ENCODE results near the gene NCAM1.

Gene NCAM1

GRCh38 chr11:113172382-113172951, 211.2 kb downstream of the NCAM1 start:
- Histone ChIP-seq H3K4me1 (ENCODE audit: control insufficient read depth, low read depth, low read length) (peaks cover 4% of the 10 kb centered on the region), H3K23ac (ENCODE audit: low read length) (no peak overlapping the region), H3K27ac (ENCODE audit: low read depth, low read length) (no peak overlapping the region), H2BK5ac (ENCODE audit: low read length) (no peak overlapping the region), H3K79me1 (ENCODE audit: low read length) (no peaks in the 10 kb centered on the region), H3K79me2 (ENCODE audit: control insufficient read depth, insufficient read depth, low read length) (no peaks in the 10 kb centered on the region), H3K4ac (ENCODE audit: low read depth, low read length) (no peak overlapping the region), H3K36me3 (ENCODE audit: control insufficient read depth, insufficient read depth, low read length) (no peaks in the 10 kb centered on the region), H3K18ac (ENCODE audit: low read length) (no peak overlapping the region), H4K8ac (ENCODE audit: low read depth, low read length) (no peak overlapping the region), H3K4me3 (ENCODE audit: low read length) (no peak overlapping the region), H3K9ac (ENCODE audit: low read length) (no peak overlapping the region), H2AK5ac (ENCODE audit: low read length) (no peak overlapping the region), H4K5ac (ENCODE audit: low read length) (no peak overlapping the region), H3K4me2 (ENCODE audit: low read length) (no peak overlapping the region), H2BK120ac (ENCODE audit: low read depth, low read length) (no peak overlapping the region), H2BK15ac (replicated peaks; ENCODE audit: low read depth) (no peak overlapping the region), H3K56ac (ENCODE audit: low read length) (no peak overlapping the region), H3K27me3 (ENCODE audit: insufficient read depth, low read length, poor library complexity) (no peaks in the 10 kb centered on the region)
- 100% methylated on average over 1 of the region's 6 CpGs for WGBS (ENCODE audit: extremely low coverage, insufficient coverage, low lambda C conversion rate)
- DNase-seq = no peak

- H3K27ac ChIP-seq (ENCODE audit: low read depth, low read length) = no peak overlapping the region
Observed at GRCh38 chr11:113173126-113173525, 211.9 kb downstream of the NCAM1 start.

GRCh38 chr11:113174882-113175281, 213.7 kb downstream of the NCAM1 start:
- no peaks in the 10 kb centered on the region for H3K27me3 ChIP-seq (ENCODE audit: insufficient read depth, low read length, poor library complexity)
- no peak overlapping the region for H3K4me3 ChIP-seq (ENCODE audit: low read length)
- no peak for DNase-seq
- H3K27ac ChIP-seq (ENCODE audit: low read depth, low read length) = no peak overlapping the region
- no peak overlapping the region for H3K18ac ChIP-seq (ENCODE audit: low read length)
- H3K79me2 ChIP-seq (ENCODE audit: control insufficient read depth, insufficient read depth, low read length) = no peaks in the 10 kb centered on the region
- no peak overlapping the region for H3K9ac ChIP-seq (ENCODE audit: low read length)
- H2BK5ac ChIP-seq (ENCODE audit: low read length) = no peak overlapping the region
- H3K79me1 ChIP-seq (ENCODE audit: low read length) = no peaks in the 10 kb centered on the region
- peaks cover 12% of the 10 kb centered on the region for H3K4me1 ChIP-seq (ENCODE audit: control insufficient read depth, low read depth, low read length)
- no peak overlapping the region for H2BK15ac ChIP-seq (replicated peaks; ENCODE audit: low read depth)
- no peak overlapping the region for H4K5ac ChIP-seq (ENCODE audit: low read length)
- H3K23ac ChIP-seq (ENCODE audit: low read length) = no peak overlapping the region
- H2AK5ac ChIP-seq (ENCODE audit: low read length) = no peak overlapping the region
- WGBS (ENCODE audit: extremely low coverage, insufficient coverage, low lambda C conversion rate) = no CpG with 5 or more reads among the region's 1 CpG
- no peak overlapping the region for H3K56ac ChIP-seq (ENCODE audit: low read length)
- no peak overlapping the region for H2BK120ac ChIP-seq (ENCODE audit: low read depth, low read length)
- H3K36me3 ChIP-seq (ENCODE audit: control insufficient read depth, insufficient read depth, low read length) = no peaks in the 10 kb centered on the region
- H4K8ac ChIP-seq (ENCODE audit: low read depth, low read length) = no peak overlapping the region
- H3K4ac ChIP-seq (ENCODE audit: low read depth, low read length) = no peak overlapping the region
- H3K4me2 ChIP-seq (ENCODE audit: low read length) = no peak overlapping the region

More at GRCh38 chr11:113173126-113173525, 211.9 kb downstream of the NCAM1 start:
- no peaks in the 10 kb centered on the region for H3K79me1 ChIP-seq (ENCODE audit: low read length)
- H3K18ac ChIP-seq (ENCODE audit: low read length) = no peak overlapping the region
- no CpG with 5 or more reads among the region's 4 CpGs for WGBS (ENCODE audit: extremely low coverage, insufficient coverage, low lambda C conversion rate)
- DNase-seq = no peak
- no peak overlapping the region for H2BK15ac ChIP-seq (replicated peaks; ENCODE audit: low read depth)
- H3K9ac ChIP-seq (ENCODE audit: low read length) = no peak overlapping the region
- peaks cover 4% of the 10 kb centered on the region for H3K4me1 ChIP-seq (ENCODE audit: control insufficient read depth, low read depth, low read length)
- H2BK120ac ChIP-seq (ENCODE audit: low read depth, low read length) = no peak overlapping the region
- H3K79me2 ChIP-seq (ENCODE audit: control insufficient read depth, insufficient read depth, low read length) = no peaks in the 10 kb centered on the region
- no peak overlapping the region for H3K56ac ChIP-seq (ENCODE audit: low read length)
- H3K4me3 ChIP-seq (ENCODE audit: low read length) = no peak overlapping the region
- H3K27me3 ChIP-seq (ENCODE audit: insufficient read depth, low read length, poor library complexity) = no peaks in the 10 kb centered on the region
- H2AK5ac ChIP-seq (ENCODE audit: low read length) = no peak overlapping the region
- H4K5ac ChIP-seq (ENCODE audit: low read length) = no peak overlapping the region
- no peaks in the 10 kb centered on the region for H3K36me3 ChIP-seq (ENCODE audit: control insufficient read depth, insufficient read depth, low read length)
- H3K4ac ChIP-seq (ENCODE audit: low read depth, low read length) = no peak overlapping the region
- no peak overlapping the region for H4K8ac ChIP-seq (ENCODE audit: low read depth, low read length)
- H3K4me2 ChIP-seq (ENCODE audit: low read length) = no peak overlapping the region
- H3K23ac ChIP-seq (ENCODE audit: low read length) = no peak overlapping the region
- no peak overlapping the region for H2BK5ac ChIP-seq (ENCODE audit: low read length)

GRCh38 chr11:113176599-113177360, 215.6 kb downstream of the NCAM1 start:
- DNase-seq = peak; percentile 54
- Histone ChIP-seq H3K27me3 (ENCODE audit: insufficient read depth, low read length, poor library complexity) (no peaks in the 10 kb centered on the region), H3K36me3 (ENCODE audit: control insufficient read depth, insufficient read depth, low read length) (no peaks in the 10 kb centered on the region), H3K18ac (ENCODE audit: low read length) (no peak overlapping the region), H3K79me1 (ENCODE audit: low read length) (no peaks in the 10 kb centered on the region), H3K79me2 (ENCODE audit: control insufficient read depth, insufficient read depth, low read length) (no peaks in the 10 kb centered on the region), H3K4me2 (ENCODE audit: low read length) (no peak overlapping the region), H4K8ac (ENCODE audit: low read depth, low read length) (no peak overlapping the region), H4K5ac (ENCODE audit: low read length) (no peak overlapping the region), H3K9ac (ENCODE audit: low read length) (no peak overlapping the region), H3K27ac (ENCODE audit: low read depth, low read length) (no peak overlapping the region), H2BK5ac (ENCODE audit: low read length) (no peak overlapping the region), H3K4me1 (ENCODE audit: control insufficient read depth, low read depth, low read length) (peaks cover 15% of the 10 kb centered on the region), H2BK15ac (replicated peaks; ENCODE audit: low read depth) (no peak overlapping the region), H3K4ac (ENCODE audit: low read depth, low read length) (no peak overlapping the region), H2AK5ac (ENCODE audit: low read length) (no peak overlapping the region), H3K4me3 (ENCODE audit: low read length) (no peak overlapping the region), H2BK120ac (ENCODE audit: low read depth, low read length) (no peak overlapping the region), H3K23ac (ENCODE audit: low read length) (no peak overlapping the region), H3K56ac (ENCODE audit: low read length) (no peak overlapping the region)

GRCh38 chr11:113177671-113178070, 216.5 kb downstream of the NCAM1 start:
- no peaks in the 10 kb centered on the region for H3K27me3 ChIP-seq (ENCODE audit: insufficient read depth, low read length, poor library complexity)
- no peak overlapping the region for H3K4me3 ChIP-seq (ENCODE audit: low read length)
- no peak overlapping the region for H3K23ac ChIP-seq (ENCODE audit: low read length)
- H2BK5ac ChIP-seq (ENCODE audit: low read length) = no peak overlapping the region
- H3K79me1 ChIP-seq (ENCODE audit: low read length) = no peaks in the 10 kb centered on the region
- no peak overlapping the region for H4K5ac ChIP-seq (ENCODE audit: low read length)
- no peaks in the 10 kb centered on the region for H3K79me2 ChIP-seq (ENCODE audit: control insufficient read depth, insufficient read depth, low read length)
- WGBS (ENCODE audit: extremely low coverage, insufficient coverage, low lambda C conversion rate) = no CpG with 5 or more reads among the region's 5 CpGs
- no peak overlapping the region for H4K8ac ChIP-seq (ENCODE audit: low read depth, low read length)
- H3K9ac ChIP-seq (ENCODE audit: low read length) = no peak overlapping the region
- H2BK120ac ChIP-seq (ENCODE audit: low read depth, low read length) = no peak overlapping the region
- no peaks in the 10 kb centered on the region for H3K36me3 ChIP-seq (ENCODE audit: control insufficient read depth, insufficient read depth, low read length)
- H2BK15ac ChIP-seq (replicated peaks; ENCODE audit: low read depth) = peak overlapping the region; percentile 12
- H3K56ac ChIP-seq (ENCODE audit: low read length) = no peak overlapping the region
- no peak overlapping the region for H3K4me2 ChIP-seq (ENCODE audit: low read length)
- H3K4me1 ChIP-seq (ENCODE audit: control insufficient read depth, low read depth, low read length) = peaks cover 15% of the 10 kb centered on the region
- H2AK5ac ChIP-seq (ENCODE audit: low read length) = no peak overlapping the region
- H3K27ac ChIP-seq (ENCODE audit: low read depth, low read length) = no peak overlapping the region
- no peak overlapping the region for H3K4ac ChIP-seq (ENCODE audit: low read depth, low read length)
- no peak overlapping the region for H3K18ac ChIP-seq (ENCODE audit: low read length)
- DNase-seq = no peak

All from mesendoderm (in vitro differentiated cells).